Spinal cord (tissue), 10 donors: ENCODE results near the gene NUDT3. TPM values are rescaled to one million over a fixed set of nuclear protein-coding genes. Genes with fewer than 3 reads are reported as not detected.

Experiments used
- DNase-seq, 6 donors: peaks; one replicate each; pipeline versions ENCODE4 v3.0.0 to v3.0.0-alpha.2; 2013 to 2015; ENCODE audit warnings: low spot score in 6 of 6, low read depth in 4 of 6
- H3K27ac ChIP-seq: one replicate; pipeline ENCODE4 v1.5.1; 2013; ENCODE audit warnings: low read depth, low read length, control low read depth
- H3K27me3 ChIP-seq: one replicate; pipeline ENCODE4 v1.6.1; 2013; ENCODE audit warnings: low read length; ENCODE audit not compliant: control insufficient read depth, insufficient read depth
- H3K36me3 ChIP-seq: one replicate; pipeline ENCODE4 v1.6.1; 2013; ENCODE audit warnings: low read length; ENCODE audit not compliant: control insufficient read depth, insufficient read depth
- H3K4me1 ChIP-seq: one replicate; pipeline ENCODE4 v1.6.1; 2013; ENCODE audit warnings: low read length; ENCODE audit not compliant: control insufficient read depth, insufficient read depth
- H3K4me3 ChIP-seq: one replicate; pipeline ENCODE4 v1.5.1; 2013; ENCODE audit warnings: low read depth, low read length, control low read depth
- H3K9me3 ChIP-seq: one replicate; pipeline ENCODE4 v1.6.1; 2013; ENCODE audit warnings: low read length; ENCODE audit not compliant: control insufficient read depth, insufficient read depth
- WGBS: methylation state at CpG from one replicate; pipeline ENCODE4 v1.1.5; 2013; ENCODE audit warnings: missing lambda C conversion rate; ENCODE audit not compliant: insufficient coverage; 5-methylcytosine and 5-hydroxymethylcytosine counted together
- polyA plus RNA-seq, 2 donors: library from polyadenylated mRNA; unstranded; fragments of 120-200 nt; gene quantifications; one replicate each; pipeline ENCODE4 v1.2.1, GENCODE V29; 2013; ENCODE audit not compliant: insufficient read length in 2 of 2
- total RNA-seq, 2 donors: library from RNA; depleted of rRNA in 1 of 2; stranded (reverse); fragments of 120-200 nt in 1 of 2; fragments of >200 nt in 1 of 2; gene quantifications; one replicate each; pipeline versions ENCODE4 v1.2.3 to v1.2.4, GENCODE V29; 2013 to 2014
- donor health status: healthy.

The NUDT3 gene
- total and polyA plus RNA-seq, 4 donors, result 43.8 to 106 (median 59.8) TPM

DNA sequence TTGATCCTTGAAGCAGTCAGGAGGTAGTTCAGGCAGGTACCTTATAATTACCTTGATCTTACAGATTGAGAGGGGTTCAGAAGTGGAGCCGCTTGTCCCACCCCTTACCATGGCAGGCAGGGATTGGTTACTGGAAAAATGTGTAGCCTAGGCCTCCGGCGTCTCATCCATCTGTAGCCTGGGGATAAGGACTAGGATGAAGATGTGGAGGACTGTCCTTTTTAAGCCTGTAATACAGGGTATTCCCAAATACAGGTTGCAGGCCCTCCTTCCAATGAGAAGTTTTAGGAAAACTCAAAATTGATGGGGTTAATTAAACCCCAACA lies 153.0 kb downstream of the NUDT3 start:
- no CpG with 5 or more reads among the region's 3 CpGs for WGBS
- peaks cover 42% of the 10 kb centered on the region for H3K36me3 ChIP-seq
- no peaks in the 10 kb centered on the region for H3K9me3 ChIP-seq
- no peak overlapping the region for H3K4me3 ChIP-seq
- no peak overlapping the region for H3K27ac ChIP-seq
- peaks cover 37% of the 10 kb centered on the region for H3K4me1 ChIP-seq
- H3K27me3 ChIP-seq, result no peaks in the 10 kb centered on the region
- no peak for DNase-seq

DNA sequence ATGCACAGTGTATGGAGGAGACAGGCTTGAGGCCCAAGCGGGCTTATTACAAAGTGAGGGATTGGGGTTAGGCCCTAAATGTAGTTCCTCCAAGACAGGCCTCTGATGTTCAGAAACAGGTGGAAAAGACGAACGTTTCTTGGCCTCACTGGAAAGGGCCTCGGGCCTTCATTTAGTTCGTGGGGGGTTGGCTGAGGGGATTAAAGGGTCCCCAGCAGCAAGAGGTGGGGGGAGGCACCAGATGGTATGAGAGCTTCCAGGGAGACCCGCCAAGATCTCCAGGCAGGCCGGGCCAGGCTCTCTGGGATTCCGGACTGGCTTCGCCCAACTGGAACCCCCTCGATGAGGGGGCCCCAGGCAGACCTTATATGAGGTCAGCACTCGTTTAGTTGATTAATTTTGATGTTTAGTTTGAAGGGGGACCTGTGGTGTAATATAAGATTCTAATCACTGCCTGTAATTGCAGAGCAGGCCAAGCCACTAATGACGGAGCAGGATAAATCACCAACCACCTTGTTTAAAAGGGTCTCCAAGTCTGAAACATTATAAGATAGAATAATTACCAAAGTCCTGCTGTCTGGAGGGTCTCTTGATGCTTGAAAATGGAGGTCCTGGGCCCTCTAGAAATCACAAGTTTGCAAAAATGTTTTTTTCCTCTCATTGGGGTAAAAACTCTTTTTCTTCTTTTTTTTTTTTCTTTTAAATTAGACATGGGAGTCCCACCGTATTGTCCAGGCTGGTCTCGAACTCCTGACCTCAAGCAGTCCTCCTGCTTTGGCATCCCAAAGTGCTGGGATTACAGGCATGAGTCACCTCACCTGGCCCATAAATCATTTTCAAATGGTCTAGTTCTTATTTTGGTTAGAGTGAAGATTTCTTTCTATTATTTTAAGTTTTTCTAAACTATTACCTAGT lies 153.6 kb downstream of the NUDT3 start:
- Histone ChIP-seq H3K27me3 (no peaks in the 10 kb centered on the region), H3K9me3 (no peaks in the 10 kb centered on the region), H3K4me1 (peaks cover 31% of the 10 kb centered on the region), H3K36me3 (peaks cover 36% of the 10 kb centered on the region), H3K27ac (no peak overlapping the region), H3K4me3 (peak overlapping the region; percentile 51)
- 21% methylated on average over 11 of the region's 14 CpGs for WGBS
- peak in 1 of 6 donors; percentile 38 for DNase-seq

DNA sequence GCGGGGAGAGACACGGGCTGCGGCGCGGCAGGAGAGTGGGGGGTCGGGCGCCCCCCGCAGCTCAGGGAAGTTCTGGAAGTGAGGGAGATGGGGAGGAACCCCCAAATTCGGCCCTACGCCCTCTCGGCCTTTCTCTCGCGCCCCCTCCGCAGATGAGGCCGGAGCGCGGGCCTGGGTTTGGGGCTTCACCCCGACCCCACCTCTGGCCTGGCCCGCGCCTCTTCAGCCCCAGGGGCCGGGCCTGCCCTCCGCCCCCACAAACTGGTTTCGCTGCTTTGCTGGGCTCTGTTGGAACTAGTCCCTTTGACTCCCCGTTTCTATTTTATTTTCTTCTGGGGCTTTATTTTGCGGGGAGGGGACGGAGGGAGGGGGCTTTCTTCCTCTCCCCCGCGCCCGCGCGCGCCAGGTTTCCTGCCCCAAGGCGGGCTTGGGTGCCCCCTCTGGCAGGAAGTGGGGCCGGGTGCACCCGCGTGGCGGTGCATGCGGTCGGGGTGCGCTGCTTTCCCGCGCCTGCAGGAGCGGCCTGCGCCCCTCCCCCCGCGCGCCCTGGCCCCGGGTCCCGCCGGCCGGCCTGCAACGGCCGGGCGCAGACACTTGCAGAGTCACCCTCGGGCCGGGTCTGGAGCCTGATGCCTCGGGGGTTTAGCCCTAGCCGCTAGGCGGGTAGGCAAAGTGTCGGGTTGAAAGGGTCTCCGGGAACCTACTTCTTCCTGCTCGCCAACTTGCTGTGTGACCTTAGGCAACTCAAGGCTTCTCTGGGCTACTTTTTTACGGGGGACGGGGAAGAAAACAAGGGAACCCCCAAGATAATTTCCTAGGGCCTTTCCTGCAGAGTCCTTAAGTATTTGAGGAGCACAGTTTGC lies 154.5 kb downstream of the NUDT3 start:
- Histone ChIP-seq H3K27me3 (no peaks in the 10 kb centered on the region), H3K9me3 (no peaks in the 10 kb centered on the region), H3K36me3 (peaks cover 30% of the 10 kb centered on the region), H3K27ac (no peak overlapping the region), H3K4me1 (peaks cover 30% of the 10 kb centered on the region), H3K4me3 (peak overlapping the region; percentile 51)
- 3% methylated on average over 59 of the region's 64 CpGs for WGBS
- DNase-seq, result peak in 2 of 6 donors; percentile 56 to 70

- Histone ChIP-seq H3K27me3 (no peaks in the 10 kb centered on the region), H3K4me1 (peaks cover 30% of the 10 kb centered on the region), H3K9me3 (no peaks in the 10 kb centered on the region), H3K36me3 (peaks cover 24% of the 10 kb centered on the region), H3K27ac (no peak overlapping the region), H3K4me3 (peak overlapping the region; percentile 51)
- under 1% methylated on average over 69 of the region's 78 CpGs for WGBS
- peak in 2 of 6 donors; percentile 52 to 64 for DNase-seq
These were observed 155.2 kb downstream of the NUDT3 start for GRCh38 chr6:34237316-34237721.

DNA sequence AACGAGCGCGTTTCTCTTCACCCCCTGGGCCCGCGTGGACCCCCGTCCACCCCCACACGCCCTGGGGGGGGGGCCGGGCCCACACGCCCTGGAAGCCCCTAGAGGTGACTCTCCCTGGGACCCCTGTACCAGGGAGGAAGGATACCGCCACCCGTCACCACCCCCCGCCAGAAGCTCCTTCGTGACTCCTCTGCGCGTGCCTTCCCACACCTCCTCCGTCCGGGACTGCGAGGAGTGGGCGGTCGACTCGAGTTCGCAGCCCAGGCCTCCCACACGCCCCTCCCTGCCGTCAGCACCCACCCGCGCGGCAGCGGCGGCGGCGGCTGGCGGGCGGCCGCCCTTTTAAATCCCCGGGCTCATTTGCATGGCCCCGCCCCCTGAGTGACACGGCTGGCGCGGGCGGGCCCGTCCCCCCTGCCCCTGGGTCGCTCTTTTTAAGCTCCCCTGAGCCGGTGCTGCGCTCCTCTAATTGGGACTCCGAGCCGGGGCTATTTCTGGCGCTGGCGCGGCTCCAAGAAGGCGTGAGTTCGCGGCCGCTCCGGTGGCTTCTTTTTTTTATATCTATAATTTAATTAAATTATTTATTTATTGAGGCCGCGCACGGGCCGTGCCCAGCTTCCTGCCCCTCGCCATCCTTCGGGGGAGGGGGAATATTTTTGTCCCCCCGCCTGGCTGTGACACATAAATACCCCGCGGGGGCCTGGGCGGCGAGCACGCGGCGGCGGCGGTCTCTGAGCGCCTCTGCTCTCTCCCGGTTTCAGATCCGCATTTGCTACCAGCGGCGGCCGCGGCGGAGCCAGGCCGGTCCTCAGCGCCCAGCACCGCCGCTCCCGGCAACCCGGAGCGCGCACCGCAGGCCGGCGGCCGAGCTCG lies 155.8 kb downstream of the NUDT3 start, which contains the start of gene HMGA1:
TSS of gene HMGA1 (plus strand) at position 431 of the 873 bp plus-strand sequence. CDS start 3,908 bp downstream, outside the sequence.
- H3K27me3 ChIP-seq, result no peaks in the 10 kb centered on the region
- H3K9me3 ChIP-seq, result no peaks in the 10 kb centered on the region
- peak within 1 kb of the TSS; percentile 68 for H3K4me3 ChIP-seq
- H3K36me3 ChIP-seq, result peaks cover 18% of the 10 kb centered on the region
- DNase-seq, result peak in 3 of 6 donors; percentile 68 to 95 (median 93)
- H3K27ac ChIP-seq, result peak within 1 kb of the TSS; percentile 80
- WGBS, result under 1% methylated on average over 75 of the region's 91 CpGs
- peaks cover 30% of the 10 kb centered on the region for H3K4me1 ChIP-seq

- peak overlapping the region; percentile 80 for H3K27ac ChIP-seq
- 14% methylated on average over 6 of the region's 13 CpGs for WGBS
- H3K4me3 ChIP-seq, result peak overlapping the region; percentile 68
- H3K4me1 ChIP-seq, result peaks cover 30% of the 10 kb centered on the region
- H3K9me3 ChIP-seq, result no peaks in the 10 kb centered on the region
- DNase-seq, result peak in 1 of 6 donors; percentile 38
- no peaks in the 10 kb centered on the region for H3K27me3 ChIP-seq
- peaks cover 12% of the 10 kb centered on the region for H3K36me3 ChIP-seq
These were observed 156.4 kb downstream of the NUDT3 start for GRCh38 chr6:34236131-34236442.

DNA sequence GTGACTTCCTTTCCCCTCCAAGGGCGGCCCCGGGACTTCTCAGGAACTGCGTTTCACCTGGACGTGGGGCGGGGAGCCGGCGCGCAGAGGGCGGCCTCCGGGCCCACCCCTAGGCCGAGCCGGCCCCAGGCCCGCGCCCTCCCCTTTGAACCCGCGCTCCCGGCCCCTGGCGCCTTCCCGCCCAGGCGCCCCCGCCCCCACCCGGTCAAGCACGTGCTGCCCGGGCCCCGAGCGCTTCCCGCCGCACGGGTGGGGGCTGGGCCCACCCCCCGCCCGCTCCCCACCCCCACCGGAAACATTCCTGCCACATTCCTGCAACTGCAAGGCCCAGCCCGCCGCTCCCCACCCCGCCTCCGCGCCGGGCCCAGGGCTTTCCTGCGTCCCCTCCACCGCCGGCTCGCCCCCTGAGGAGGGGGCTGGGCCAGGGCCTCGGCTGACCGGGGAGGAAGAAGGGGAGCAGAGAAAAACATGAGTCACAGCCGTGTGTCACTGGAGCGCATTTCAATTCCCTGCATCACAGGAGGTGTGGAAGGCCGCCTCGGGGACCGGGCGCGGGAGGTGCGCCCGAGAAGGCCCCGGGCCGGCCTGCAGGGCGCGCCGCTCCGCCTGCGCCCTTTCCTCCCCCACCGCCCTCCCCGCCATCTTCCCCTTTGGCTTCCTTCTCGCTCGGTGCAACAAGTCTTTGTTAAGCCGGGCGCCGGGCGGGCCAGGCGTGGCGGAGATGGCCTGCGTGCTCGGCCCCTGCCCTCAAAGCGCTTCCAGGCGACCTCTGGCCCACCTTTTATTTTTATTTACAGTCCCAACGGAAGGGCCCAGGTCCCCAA lies 156.9 kb downstream of the NUDT3 start:
- Histone ChIP-seq H3K9me3 (no peaks in the 10 kb centered on the region), H3K4me1 (peaks cover 30% of the 10 kb centered on the region), H3K27ac (peak overlapping the region; percentile 80), H3K36me3 (peaks cover 6% of the 10 kb centered on the region), H3K4me3 (peak overlapping the region; percentile 68), H3K27me3 (no peaks in the 10 kb centered on the region)
- WGBS, result 14% methylated on average over 57 of the region's 75 CpGs
- DNase-seq, result peak in 2 of 6 donors; percentile 21 to 47

GRCh38 chr6:34234667-34235306 lies 157.7 kb downstream of the NUDT3 start:
- 56% methylated on average over 25 of the region's 53 CpGs for WGBS
- Histone ChIP-seq H3K36me3 (no peaks in the 10 kb centered on the region), H3K9me3 (no peaks in the 10 kb centered on the region), H3K27ac (no peak overlapping the region), H3K27me3 (no peaks in the 10 kb centered on the region), H3K4me1 (peaks cover 23% of the 10 kb centered on the region), H3K4me3 (no peak overlapping the region)
- no peak for DNase-seq
